ENCODE results near the gene RAB1B. TPM values are rescaled to one million over a fixed set of nuclear protein-coding genes. Genes with fewer than 3 reads are reported as not detected.

Gene RAB1B
- total and polyA plus RNA-seq, 2 donors (not counting 1 experiment from before 2014, with no cell fraction given), result 77.1 to 77.8 TPM

DNA sequence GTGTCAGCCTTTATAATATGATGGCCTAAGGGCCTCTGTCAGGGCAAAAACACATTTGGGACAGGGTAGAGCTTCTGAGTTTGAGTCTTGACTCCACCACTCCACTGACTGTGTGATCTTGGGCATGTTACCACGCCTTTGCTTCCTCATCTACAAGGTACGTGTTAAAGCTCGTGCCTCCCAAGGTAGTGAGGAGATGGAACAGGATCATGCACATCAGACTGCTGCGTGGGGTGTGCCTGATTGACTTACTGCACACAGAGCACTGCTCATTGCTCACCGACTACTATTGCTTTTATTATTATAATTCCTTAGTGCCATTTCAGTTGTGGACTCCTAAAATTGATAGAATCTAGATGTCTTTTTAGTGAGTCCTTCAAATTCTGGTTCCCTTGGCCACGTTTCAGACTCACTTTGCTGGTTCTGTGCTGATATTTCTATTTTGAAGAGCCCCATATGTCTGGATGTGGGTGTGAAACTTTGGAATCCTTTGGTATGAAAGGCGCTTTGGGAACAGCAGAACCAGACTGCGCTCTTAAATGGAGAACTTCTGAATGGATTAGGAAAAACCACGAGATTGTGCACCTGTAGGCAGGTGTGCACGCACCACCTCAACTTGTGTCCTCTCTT, 44.1 kb upstream of the RAB1B start:
- Histone ChIP-seq H3K4me1 (ENCODE audit: control insufficient read depth in 2 of 2, insufficient read depth in 2 of 2, low read length in 2 of 2) (peaks cover 10 to 14% of the 10 kb centered on the region in 2 donors), H3K4me3 (ENCODE audit: control extremely low read depth in 1 of 5, extremely low read depth in 1 of 5, insufficient read depth in 1 of 5, low read depth in 2 of 5, low read length in 4 of 5) (no peak overlapping the region), H3K4me2 (replicated peaks; ENCODE audit: low read depth, low read length, poor library complexity, severe bottlenecking) (no peak overlapping the region), H3K27me3 (replicated peaks in 1 of 4; ENCODE audit: control extremely low read depth in 1 of 4, control insufficient read depth in 3 of 4, insufficient read depth in 4 of 4, low read length in 3 of 4) (no peaks in the 10 kb centered on the region), H4K20me1 (ENCODE audit: control insufficient read depth, insufficient read depth, low read length, poor library complexity, severe bottlenecking) (peaks cover 15% of the 10 kb centered on the region), H3K27ac (ENCODE audit: low read length in 2 of 2) (no peak overlapping the region), H3K9me3 (ENCODE audit: control extremely low read depth in 1 of 3, control insufficient read depth in 2 of 3, insufficient read depth in 1 of 3, low read length in 2 of 3) (no peaks in the 10 kb centered on the region), H3K36me3 (replicated peaks in 1 of 2; ENCODE audit: control extremely low read depth in 1 of 2, control insufficient read depth in 1 of 2, extremely low read depth in 1 of 2, insufficient read depth in 2 of 2, low read length in 1 of 2) (peaks cover 2 to 69% of the 10 kb centered on the region in 2 experiments), H2AFZ (ENCODE audit: insufficient read depth, low read depth, low read length, poor library complexity, severe bottlenecking) (no peak overlapping the region), H3K79me2 (ENCODE audit: control insufficient read depth, insufficient read depth, low read length) (peaks cover 13% of the 10 kb centered on the region), H3K9ac (ENCODE audit: low read length) (no peak overlapping the region)
- no peak overlapping the region for H3K4me3 Mint-ChIP-seq
- ATAC-seq (ENCODE audit: low read depth), result no peak
- intact Hi-C loops (cut with micrococcal nuclease), result no loop called here
- no peaks in the 10 kb centered on the region for H3K27me3 Mint-ChIP-seq
- POLR2A ChIA-PET, result interaction anchor here (0.5 kb wide), 1 partner anchor 19 kb away, joined by 6 read pairs; no protein-coding TSS in a partner anchor
- H3K27ac Mint-ChIP-seq, result no peak overlapping the region
- WGBS (ENCODE audit: insufficient coverage), result 88% methylated on average over 5 of the region's 10 CpGs
- TF ChIP-seq EZH2 (IDR thresholded peaks at IDR 0.05; ENCODE audit: borderline replicate concordance, insufficient read depth, low read depth, low read length, poor library complexity, severe bottlenecking), result no peak
- TF ChIP-seq, protein P1, sequence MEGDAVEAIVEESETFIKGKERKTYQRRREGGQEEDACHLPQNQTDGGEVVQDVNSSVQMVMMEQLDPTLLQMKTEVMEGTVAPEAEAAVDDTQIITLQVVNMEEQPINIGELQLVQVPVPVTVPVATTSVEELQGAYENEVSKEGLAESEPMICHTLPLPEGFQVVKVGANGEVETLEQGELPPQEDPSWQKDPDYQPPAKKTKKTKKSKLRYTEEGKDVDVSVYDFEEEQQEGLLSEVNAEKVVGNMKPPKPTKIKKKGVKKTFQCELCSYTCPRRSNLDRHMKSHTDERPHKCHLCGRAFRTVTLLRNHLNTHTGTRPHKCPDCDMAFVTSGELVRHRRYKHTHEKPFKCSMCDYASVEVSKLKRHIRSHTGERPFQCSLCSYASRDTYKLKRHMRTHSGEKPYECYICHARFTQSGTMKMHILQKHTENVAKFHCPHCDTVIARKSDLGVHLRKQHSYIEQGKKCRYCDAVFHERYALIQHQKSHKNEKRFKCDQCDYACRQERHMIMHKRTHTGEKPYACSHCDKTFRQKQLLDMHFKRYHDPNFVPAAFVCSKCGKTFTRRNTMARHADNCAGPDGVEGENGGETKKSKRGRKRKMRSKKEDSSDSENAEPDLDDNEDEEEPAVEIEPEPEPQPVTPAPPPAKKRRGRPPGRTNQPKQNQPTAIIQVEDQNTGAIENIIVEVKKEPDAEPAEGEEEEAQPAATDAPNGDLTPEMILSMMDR (IDR thresholded peaks at IDR 0.05), result no peak
- peaks cover 16% of the 10 kb centered on the region for H3K4me1 Mint-ChIP-seq
- CTCF ChIA-PET, result interaction anchor here (0.7 to 4.4 kb wide), 3 partner anchors 43 to 88 kb away, joined by 3 to 31 read pairs (median 6); no protein-coding TSS in a partner anchor
- H3K9me3 Mint-ChIP-seq (ENCODE audit: insufficient read depth), result no peaks in the 10 kb centered on the region
- DNase-seq, result no peak

DNA sequence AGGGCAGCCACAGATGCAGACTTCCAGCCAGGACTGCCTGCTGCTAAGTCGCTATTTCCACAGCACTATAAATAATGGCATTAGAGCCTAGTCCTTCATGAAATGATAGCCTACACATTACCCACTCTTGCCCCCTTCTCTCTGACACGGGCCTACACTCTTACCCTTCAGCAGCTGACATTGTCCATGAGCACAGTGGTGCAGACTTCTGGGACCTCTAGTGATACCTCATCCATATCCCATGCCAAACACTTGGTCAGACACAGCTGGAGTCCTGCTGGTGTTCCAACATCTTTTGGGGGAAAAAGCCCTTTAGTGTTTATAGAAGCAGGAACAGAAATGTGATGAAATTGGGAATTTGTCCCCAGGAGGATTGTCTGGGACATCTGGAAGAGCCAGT, 43.4 kb upstream of the RAB1B start:
- no peak overlapping the region for H3K4me3 ChIP-seq (ENCODE audit: control extremely low read depth in 1 of 5, extremely low read depth in 1 of 5, insufficient read depth in 1 of 5, low read depth in 2 of 5, low read length in 4 of 5)
- CTCF ChIA-PET, result interaction anchor here (1.2 to 1.6 kb wide), 2 partner anchors 58 to 87 kb away, joined by 4 to 6 read pairs; no protein-coding TSS in a partner anchor
- intact Hi-C loops (cut with micrococcal nuclease), result no loop called here
- peaks cover 2 to 65% of the 10 kb centered on the region in 2 experiments for H3K36me3 ChIP-seq (replicated peaks in 1 of 2; ENCODE audit: control extremely low read depth in 1 of 2, control insufficient read depth in 1 of 2, extremely low read depth in 1 of 2, insufficient read depth in 2 of 2, low read length in 1 of 2)
- no peak for TF ChIP-seq EZH2 (IDR thresholded peaks at IDR 0.05; ENCODE audit: borderline replicate concordance, insufficient read depth, low read depth, low read length, poor library complexity, severe bottlenecking)
- TF ChIP-seq, protein P1 (IDR thresholded peaks at IDR 0.05), result no peak
- peaks cover 16% of the 10 kb centered on the region for H4K20me1 ChIP-seq (ENCODE audit: control insufficient read depth, insufficient read depth, low read length, poor library complexity, severe bottlenecking)
- H3K4me1 ChIP-seq (ENCODE audit: control insufficient read depth in 2 of 2, insufficient read depth in 2 of 2, low read length in 2 of 2), result peaks cover 10 to 14% of the 10 kb centered on the region in 2 donors
- Mint-ChIP-seq H3K4me3 (no peak overlapping the region), H3K27ac (no peak overlapping the region), H3K4me1 (peaks cover 16% of the 10 kb centered on the region), H3K9me3 (ENCODE audit: insufficient read depth) (no peaks in the 10 kb centered on the region), H3K27me3 (no peaks in the 10 kb centered on the region)
- H3K4me2 ChIP-seq (replicated peaks; ENCODE audit: low read depth, low read length, poor library complexity, severe bottlenecking), result no peak overlapping the region
- DNase-seq (no peak), ATAC-seq (ENCODE audit: low read depth) (no peak)
- POLR2A ChIA-PET, result no interaction called here
- WGBS (ENCODE audit: insufficient coverage), result 100% methylated on average over 2 of the region's 2 CpGs
- no peak overlapping the region for H3K27ac ChIP-seq (ENCODE audit: low read length in 2 of 2)
- no peak overlapping the region for H2AFZ ChIP-seq (ENCODE audit: insufficient read depth, low read depth, low read length, poor library complexity, severe bottlenecking)
- no peak overlapping the region for H3K9ac ChIP-seq (ENCODE audit: low read length)
- no peaks in the 10 kb centered on the region for H3K27me3 ChIP-seq (replicated peaks in 1 of 4; ENCODE audit: control extremely low read depth in 1 of 4, control insufficient read depth in 3 of 4, insufficient read depth in 4 of 4, low read length in 3 of 4)
- H3K9me3 ChIP-seq (ENCODE audit: control extremely low read depth in 1 of 3, control insufficient read depth in 2 of 3, insufficient read depth in 1 of 3, low read length in 2 of 3), result no peaks in the 10 kb centered on the region
- H3K79me2 ChIP-seq (ENCODE audit: control insufficient read depth, insufficient read depth, low read length), result peaks cover 16% of the 10 kb centered on the region

Measured in B cell (primary cell).